Nephron (organoid): ENCODE measurements around the gene MEP1A.
"Not testable (repeated sequence)": the region's sequence is repeated elsewhere in the genome, so short reads cannot be mapped to it uniquely, and the experiment has no call there.

Source experiments
- H3K27ac Mint-ChIP-seq, 3 experiments: 2 replicates each; pipeline ENCODE4 v1.8.0; 2020; ENCODE audit warnings: mixed read lengths in 3 of 3, mild to moderate bottlenecking in 2 of 3, moderate library complexity in 1 of 3
- H3K27me3 Mint-ChIP-seq: 2 replicates; pipeline ENCODE4 v1.8.0; 2021; ENCODE audit warnings: low read depth, mild to moderate bottlenecking, moderate library complexity, mixed read lengths
- H3K36me3 Mint-ChIP-seq: 2 replicates; pipeline ENCODE4 v1.8.0; 2020; ENCODE audit warnings: low read depth, mixed read lengths
- H3K4me1 Mint-ChIP-seq: 2 replicates; pipeline ENCODE4 v1.8.0; 2020; ENCODE audit warnings: mixed read lengths
- H3K4me3 Mint-ChIP-seq, 3 experiments: 2 replicates each; pipeline ENCODE4 v1.8.0; 2020; ENCODE audit warnings: mild to moderate bottlenecking in 3 of 3, mixed read lengths in 3 of 3, moderate library complexity in 2 of 3
- H3K9me3 Mint-ChIP-seq: 2 replicates; pipeline ENCODE4 v1.8.0; 2020; ENCODE audit warnings: mixed read lengths
- TF ChIP-seq, protein P1 (sequence below), 3 experiments: fragments of 200-600 bp; sonication (generic); IDR thresholded peaks; one replicate each; pipeline ENCODE4 v1.5.0; 2021; ENCODE audit warnings: antibody characterized with exemption in 3 of 3; ENCODE audit not compliant: unreplicated experiment in 3 of 3

Gene MEP1A

DNA sequence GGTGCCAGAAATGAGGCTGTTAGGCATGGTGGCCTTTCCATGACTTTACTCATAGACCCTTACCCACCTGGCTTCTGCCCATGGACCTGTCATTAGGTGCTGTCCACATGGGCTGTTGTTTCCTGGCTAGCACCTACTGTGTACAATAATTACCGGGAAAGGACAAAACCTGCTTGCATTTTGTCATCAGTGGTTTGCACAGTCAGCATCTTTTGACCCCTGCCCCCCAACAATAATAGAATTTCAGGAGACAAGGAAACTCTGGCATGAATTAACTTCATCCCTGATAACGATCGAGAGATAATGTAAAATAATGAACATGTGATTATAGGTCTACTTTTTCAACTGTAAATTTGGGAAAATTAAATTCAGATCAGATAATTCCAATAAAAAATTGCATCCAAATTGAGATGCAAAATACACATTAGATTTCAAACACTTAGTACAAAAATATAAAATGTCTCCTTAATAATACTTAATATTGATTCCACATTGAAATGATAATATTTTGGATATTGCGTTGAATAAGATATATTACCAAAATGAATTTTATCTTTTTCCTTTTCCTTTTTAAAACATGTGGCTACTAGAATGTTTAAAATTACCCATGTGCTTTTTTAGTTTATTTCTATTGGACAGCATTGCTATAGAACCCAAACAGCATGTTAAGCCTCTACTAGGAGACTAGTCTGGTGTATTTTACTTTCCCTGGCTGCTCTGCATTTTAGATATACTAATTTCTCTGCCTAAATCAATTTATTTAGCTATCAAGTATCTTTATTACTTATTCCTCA, 34.0 kb upstream of the MEP1A start:
- TF ChIP-seq, protein P1, sequence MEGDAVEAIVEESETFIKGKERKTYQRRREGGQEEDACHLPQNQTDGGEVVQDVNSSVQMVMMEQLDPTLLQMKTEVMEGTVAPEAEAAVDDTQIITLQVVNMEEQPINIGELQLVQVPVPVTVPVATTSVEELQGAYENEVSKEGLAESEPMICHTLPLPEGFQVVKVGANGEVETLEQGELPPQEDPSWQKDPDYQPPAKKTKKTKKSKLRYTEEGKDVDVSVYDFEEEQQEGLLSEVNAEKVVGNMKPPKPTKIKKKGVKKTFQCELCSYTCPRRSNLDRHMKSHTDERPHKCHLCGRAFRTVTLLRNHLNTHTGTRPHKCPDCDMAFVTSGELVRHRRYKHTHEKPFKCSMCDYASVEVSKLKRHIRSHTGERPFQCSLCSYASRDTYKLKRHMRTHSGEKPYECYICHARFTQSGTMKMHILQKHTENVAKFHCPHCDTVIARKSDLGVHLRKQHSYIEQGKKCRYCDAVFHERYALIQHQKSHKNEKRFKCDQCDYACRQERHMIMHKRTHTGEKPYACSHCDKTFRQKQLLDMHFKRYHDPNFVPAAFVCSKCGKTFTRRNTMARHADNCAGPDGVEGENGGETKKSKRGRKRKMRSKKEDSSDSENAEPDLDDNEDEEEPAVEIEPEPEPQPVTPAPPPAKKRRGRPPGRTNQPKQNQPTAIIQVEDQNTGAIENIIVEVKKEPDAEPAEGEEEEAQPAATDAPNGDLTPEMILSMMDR (IDR thresholded peaks at IDR 0.05; ENCODE audit: unreplicated experiment in 3 of 3), result no peak
- H3K27ac Mint-ChIP-seq, result no peak overlapping the region
- H3K9me3 Mint-ChIP-seq, result no peaks in the 10 kb centered on the region
- H3K4me1 Mint-ChIP-seq, result no peaks in the 10 kb centered on the region
- H3K36me3 Mint-ChIP-seq, result no peaks in the 10 kb centered on the region
- no peaks in the 10 kb centered on the region for H3K27me3 Mint-ChIP-seq
- H3K4me3 Mint-ChIP-seq, result no peak overlapping the region

DNA sequence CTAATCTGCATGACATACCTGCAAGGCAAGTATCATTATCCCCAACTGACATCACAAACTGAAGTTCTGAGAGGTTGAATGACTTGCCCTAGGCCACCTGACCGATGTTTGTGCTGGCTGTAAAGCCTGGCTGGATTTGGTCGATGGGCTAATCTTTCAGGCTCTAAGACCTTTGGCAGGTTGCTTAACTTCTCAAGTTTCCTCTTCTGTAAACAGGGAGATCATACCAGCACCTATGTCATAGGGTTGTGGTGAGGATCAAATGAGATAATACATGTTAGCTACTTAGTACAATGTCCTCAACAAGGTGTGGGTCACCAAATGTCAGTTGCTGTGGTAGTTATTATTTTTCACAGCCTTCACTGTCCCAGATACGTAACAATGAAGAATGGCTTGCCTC, 32.3 kb upstream of the MEP1A start:
- no peaks in the 10 kb centered on the region for H3K27me3 Mint-ChIP-seq
- H3K27ac Mint-ChIP-seq, result no peak overlapping the region
- no peaks in the 10 kb centered on the region for H3K9me3 Mint-ChIP-seq
- H3K4me3 Mint-ChIP-seq, result no peak overlapping the region
- TF ChIP-seq, protein P1 (IDR thresholded peaks at IDR 0.05; ENCODE audit: unreplicated experiment in 3 of 3), result no peak
- no peaks in the 10 kb centered on the region for H3K36me3 Mint-ChIP-seq
- H3K4me1 Mint-ChIP-seq, result no peaks in the 10 kb centered on the region

DNA sequence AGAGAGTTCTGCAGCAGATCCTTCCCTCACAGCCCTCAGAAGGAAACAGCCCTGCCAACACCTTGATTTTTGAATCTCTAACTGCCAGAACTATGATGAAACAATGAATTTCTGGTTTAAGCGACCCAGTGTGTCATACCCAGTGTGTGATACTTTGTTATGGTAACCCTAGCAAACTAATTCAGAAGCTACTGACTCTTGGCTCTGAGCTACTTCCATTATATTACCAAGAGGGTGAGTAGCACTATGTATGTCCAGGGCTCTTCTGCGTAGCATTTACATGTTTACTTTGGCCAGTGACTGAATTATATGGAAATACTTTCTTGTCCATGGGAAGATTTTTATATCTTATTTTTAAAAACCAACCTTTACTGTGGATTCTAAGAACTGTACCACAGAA, 29.7 kb upstream of the MEP1A start:
- Mint-ChIP-seq H3K4me3 (no peak overlapping the region), H3K9me3 (no peaks in the 10 kb centered on the region), H3K4me1 (no peaks in the 10 kb centered on the region), H3K36me3 (no peaks in the 10 kb centered on the region), H3K27ac (no peak overlapping the region), H3K27me3 (no peaks in the 10 kb centered on the region)
- TF ChIP-seq, protein P1 (IDR thresholded peaks at IDR 0.05; ENCODE audit: unreplicated experiment in 3 of 3), result no peak

DNA sequence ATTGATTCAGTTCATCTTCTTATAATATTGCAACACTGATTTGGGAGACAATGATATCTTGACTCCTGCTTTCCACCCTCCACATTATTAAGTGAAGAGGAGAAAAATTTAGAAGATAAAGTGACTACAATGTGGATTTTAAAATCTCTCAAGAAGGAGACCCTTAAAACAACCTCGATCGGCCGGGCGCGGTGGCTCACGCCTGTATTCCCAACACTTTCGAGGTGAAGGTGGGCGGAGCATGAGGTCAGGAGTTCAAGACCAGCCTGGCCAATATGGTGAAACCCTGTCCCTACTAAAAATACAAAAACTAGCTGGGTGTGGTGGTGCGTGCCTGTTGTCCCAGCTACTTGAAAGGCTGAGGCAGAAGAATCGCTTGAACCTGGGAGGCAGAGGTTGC, 28.9 kb upstream of the MEP1A start:
- not testable (repeated sequence) for H3K27ac Mint-ChIP-seq, H3K27me3 Mint-ChIP-seq, H3K9me3 Mint-ChIP-seq, H3K4me1 Mint-ChIP-seq, H3K4me3 Mint-ChIP-seq, H3K36me3 Mint-ChIP-seq

DNA sequence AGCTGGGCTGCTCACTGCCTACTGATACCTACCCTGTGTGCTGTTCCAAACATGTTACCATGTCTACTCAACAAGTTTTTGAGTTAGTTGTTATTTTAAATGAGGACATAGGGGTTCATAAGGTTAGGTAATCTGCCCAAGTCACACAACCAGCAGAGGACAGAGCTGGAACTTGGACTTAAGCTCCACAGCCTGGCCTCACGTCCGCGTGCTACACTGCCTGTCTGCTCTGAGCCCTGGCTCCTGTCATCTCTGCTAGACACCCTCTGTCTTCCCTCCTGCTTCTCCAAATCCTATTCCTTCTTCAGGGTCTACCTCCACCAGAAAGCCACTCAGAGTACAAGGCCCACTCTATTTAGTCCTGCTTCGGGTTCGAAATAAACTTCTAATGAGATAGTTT, 28.2 kb upstream of the MEP1A start:
- TF ChIP-seq, protein P1 (IDR thresholded peaks at IDR 0.05; ENCODE audit: unreplicated experiment in 3 of 3), result no peak
- no peaks in the 10 kb centered on the region for H3K4me1 Mint-ChIP-seq
- H3K27ac Mint-ChIP-seq, result no peak overlapping the region
- no peaks in the 10 kb centered on the region for H3K36me3 Mint-ChIP-seq
- H3K9me3 Mint-ChIP-seq, result no peaks in the 10 kb centered on the region
- no peaks in the 10 kb centered on the region for H3K27me3 Mint-ChIP-seq
- no peak overlapping the region for H3K4me3 Mint-ChIP-seq

DNA sequence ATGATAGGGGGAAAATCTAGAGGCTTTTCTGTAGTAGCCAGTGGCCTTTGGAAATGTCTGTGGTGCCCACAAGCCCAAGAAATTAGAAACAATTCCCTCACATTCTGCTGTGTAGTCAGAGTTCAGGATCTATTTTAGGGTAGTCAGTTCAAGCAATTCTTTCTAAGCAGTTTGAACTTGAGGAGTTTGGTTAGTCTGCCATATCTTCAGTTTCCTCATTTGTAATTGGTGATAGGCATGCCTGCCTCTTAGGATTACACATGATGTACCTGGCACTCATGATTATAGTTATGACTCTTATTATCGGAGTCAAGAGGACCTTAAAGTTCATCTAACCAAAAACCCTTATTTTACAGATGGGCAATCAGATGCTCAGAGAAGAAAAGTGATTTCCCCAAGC, 21.2 kb upstream of the MEP1A start:
- no peak overlapping the region for H3K4me3 Mint-ChIP-seq
- no peaks in the 10 kb centered on the region for H3K9me3 Mint-ChIP-seq
- no peak overlapping the region for H3K27ac Mint-ChIP-seq
- no peaks in the 10 kb centered on the region for H3K4me1 Mint-ChIP-seq
- H3K27me3 Mint-ChIP-seq, result no peaks in the 10 kb centered on the region
- TF ChIP-seq, protein P1 (IDR thresholded peaks at IDR 0.05; ENCODE audit: unreplicated experiment in 3 of 3), result no peak
- H3K36me3 Mint-ChIP-seq, result no peaks in the 10 kb centered on the region
